Fibroblast of the aortic adventitia (primary cell): Measurements from ENCODE around the gene ATG12. TPM values are rescaled to one million over a fixed set of nuclear protein-coding genes. Genes with fewer than 3 reads are reported as not detected.
A peak's percentile ranks its signal among the peaks of the same experiment; 100 is the strongest.
"Not testable (repeated sequence)": the region's sequence is repeated elsewhere in the genome, so short reads cannot be mapped to it uniquely, and the experiment has no call there.

Experiments used
- DNase-seq: peaks from one replicate; pipeline ENCODE4 v3.0.0-alpha.2; 2010; ENCODE audit warnings: low read depth
- H3K4me3 ChIP-seq: 2 replicates; pipeline ENCODE4 v1.5.1; 2011; ENCODE audit warnings: low read depth, mild to moderate bottlenecking, control low read depth, low read length, moderate library complexity
- total RNA-seq: library from RNA; depleted of rRNA; stranded (reverse); fragments of >200 nt; gene quantifications from 2 replicates; pipeline ENCODE4 v1.2.3, GENCODE V29; 2012; ENCODE audit warnings: low replicate concordance
- TF ChIP-seq, protein P1 (sequence below): IDR thresholded peaks from 2 replicates; pipeline ENCODE4 v1.5.1; 2011; ENCODE audit warnings: mild to moderate bottlenecking, low read length, control low read depth, inconsistent platforms; ENCODE audit not compliant: insufficient read depth

ATG12 gene
- total RNA-seq, 1 donor: 105 TPM

DNA sequence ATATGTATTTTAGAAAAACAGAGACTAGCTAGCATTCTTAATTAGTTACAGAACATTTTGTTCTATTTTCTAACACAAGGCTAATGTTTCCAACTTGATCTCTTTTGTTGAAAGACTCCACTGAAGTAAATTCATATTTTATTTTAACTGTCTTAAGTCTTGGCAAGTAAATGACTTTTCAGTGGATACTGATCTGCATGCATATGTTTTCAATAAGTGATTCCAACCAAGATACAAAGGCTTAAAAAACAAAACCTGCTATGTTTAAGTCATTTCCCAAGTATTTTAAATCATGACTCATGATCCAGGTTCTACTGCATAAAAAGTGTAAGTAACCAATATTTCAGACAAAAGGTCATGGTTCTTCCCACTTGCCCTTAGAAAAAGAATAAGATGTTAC, 30.6 kb downstream of the ATG12 start:
- H3K4me3 ChIP-seq: no peak overlapping the region
- DNase-seq: peak; percentile 86
- TF ChIP-seq, protein P1, sequence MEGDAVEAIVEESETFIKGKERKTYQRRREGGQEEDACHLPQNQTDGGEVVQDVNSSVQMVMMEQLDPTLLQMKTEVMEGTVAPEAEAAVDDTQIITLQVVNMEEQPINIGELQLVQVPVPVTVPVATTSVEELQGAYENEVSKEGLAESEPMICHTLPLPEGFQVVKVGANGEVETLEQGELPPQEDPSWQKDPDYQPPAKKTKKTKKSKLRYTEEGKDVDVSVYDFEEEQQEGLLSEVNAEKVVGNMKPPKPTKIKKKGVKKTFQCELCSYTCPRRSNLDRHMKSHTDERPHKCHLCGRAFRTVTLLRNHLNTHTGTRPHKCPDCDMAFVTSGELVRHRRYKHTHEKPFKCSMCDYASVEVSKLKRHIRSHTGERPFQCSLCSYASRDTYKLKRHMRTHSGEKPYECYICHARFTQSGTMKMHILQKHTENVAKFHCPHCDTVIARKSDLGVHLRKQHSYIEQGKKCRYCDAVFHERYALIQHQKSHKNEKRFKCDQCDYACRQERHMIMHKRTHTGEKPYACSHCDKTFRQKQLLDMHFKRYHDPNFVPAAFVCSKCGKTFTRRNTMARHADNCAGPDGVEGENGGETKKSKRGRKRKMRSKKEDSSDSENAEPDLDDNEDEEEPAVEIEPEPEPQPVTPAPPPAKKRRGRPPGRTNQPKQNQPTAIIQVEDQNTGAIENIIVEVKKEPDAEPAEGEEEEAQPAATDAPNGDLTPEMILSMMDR: no peak

DNA sequence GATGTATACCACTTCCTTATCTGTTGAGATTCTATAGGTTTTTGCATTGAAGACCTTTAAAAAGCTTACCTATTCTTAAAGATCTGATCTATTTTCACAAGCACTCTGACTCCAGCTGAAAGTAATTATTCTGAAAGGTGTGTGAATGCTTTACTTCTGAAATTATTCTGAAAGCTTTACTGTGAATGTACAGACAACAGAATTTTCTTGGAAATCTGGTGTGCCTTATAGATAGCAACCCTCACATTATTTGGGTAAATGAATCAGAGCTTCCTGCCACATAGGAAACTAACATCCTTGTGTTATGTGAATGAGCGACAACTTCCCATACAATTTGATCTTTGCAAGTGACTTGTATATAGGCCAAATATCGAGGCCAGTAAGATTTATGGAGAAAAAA, 31.4 kb downstream of the ATG12 start:
- TF ChIP-seq, protein P1: no peak
- DNase-seq: no peak
- H3K4me3 ChIP-seq: no peak overlapping the region

DNA sequence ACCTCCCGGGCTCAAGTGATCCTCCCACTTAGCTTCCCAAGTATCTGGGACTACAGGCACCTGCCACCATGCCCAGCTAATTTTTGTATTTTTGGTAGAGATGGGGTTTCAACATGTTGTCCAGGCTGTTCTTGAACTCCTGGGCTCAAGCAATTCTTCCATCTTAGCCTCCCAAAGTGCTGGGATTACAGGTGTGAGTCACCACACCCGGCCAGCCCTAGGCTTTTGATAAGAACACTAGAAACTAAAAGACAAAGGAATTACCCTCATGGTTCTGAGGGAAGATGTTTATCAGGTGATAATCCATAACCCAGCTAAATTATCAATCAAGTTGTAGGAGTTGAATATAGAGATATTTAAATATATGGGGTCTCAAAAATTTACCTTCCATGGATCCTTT, 33.3 kb downstream of the ATG12 start:
- not testable (repeated sequence) for DNase-seq, H3K4me3 ChIP-seq

DNA sequence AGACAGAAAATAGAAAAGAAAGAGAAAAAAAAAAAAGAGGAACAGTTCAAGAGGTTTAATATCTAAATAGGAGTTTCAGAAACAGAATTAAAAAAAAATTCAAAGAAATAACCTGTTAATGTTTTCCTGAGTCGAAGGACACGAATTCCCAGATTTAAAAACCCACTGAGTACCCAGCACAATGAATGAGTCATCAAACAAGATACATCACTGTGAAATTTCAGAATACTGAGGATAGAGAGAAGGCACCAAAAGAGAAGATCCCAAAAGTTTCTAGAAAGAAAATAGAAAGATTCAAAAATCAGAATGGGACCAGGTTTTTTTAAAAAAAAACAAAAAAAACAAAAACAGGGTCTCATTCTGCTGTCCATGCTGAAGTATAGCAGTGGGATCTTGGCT, 33.7 kb downstream of the ATG12 start:
- no peak for DNase-seq
- H3K4me3 ChIP-seq: no peak overlapping the region
- TF ChIP-seq, protein P1: no peak

DNA sequence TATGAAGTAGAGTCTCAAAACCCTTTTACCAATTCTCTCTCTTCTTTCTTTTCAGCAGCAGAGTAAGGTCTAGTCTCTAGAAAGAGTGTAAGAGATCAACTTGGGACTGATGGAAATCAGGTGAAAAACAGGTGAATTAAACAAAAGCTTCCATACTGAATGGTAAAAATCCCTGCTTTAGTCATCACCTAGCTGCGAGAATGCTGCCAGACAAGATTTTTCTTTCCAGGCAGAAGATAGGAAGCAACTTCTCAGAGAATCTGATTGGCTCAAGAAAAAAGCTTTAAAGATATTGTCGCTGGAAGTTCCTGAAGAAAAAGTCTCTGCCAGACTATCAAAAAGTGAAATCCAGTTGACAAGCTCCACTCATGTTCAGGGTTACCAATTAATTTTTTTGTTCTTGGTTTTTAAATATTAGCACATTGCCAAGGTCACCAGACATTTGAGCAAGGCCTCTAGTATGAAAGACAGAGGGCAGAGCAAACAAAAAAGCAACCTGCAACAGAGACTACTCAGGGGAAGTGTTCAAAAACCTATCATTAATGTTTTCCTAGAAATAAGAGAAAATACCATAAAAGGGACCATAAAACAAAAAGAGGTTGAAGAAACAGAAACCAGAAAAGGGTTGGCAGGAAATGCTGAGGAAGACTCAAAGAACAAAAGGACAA, 34.2 kb downstream of the ATG12 start:
- no peak for DNase-seq
- H3K4me3 ChIP-seq: no peak overlapping the region
- TF ChIP-seq, protein P1: no peak

DNA sequence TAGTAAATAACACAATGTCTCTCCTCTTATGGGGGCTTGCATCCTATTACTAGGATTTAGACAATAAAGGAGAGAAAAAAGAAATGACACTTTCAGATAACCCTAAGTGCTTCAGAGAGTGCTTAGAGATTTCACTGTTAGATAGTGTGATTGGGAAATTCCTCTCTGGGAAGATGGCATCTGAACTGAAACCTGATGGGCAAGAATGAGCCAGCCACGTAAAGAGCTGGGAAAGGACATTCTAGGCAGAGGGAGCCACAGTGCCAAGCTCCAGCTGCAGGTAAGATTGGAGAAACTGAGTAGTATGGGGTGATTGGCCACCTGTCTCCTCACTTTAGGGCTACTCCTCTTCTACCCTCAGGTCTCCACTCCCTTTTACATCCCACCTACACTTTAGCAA, 39.4 kb downstream of the ATG12 start:
- no peak for DNase-seq
- no peak overlapping the region for H3K4me3 ChIP-seq
- TF ChIP-seq, protein P1: no peak

DNA sequence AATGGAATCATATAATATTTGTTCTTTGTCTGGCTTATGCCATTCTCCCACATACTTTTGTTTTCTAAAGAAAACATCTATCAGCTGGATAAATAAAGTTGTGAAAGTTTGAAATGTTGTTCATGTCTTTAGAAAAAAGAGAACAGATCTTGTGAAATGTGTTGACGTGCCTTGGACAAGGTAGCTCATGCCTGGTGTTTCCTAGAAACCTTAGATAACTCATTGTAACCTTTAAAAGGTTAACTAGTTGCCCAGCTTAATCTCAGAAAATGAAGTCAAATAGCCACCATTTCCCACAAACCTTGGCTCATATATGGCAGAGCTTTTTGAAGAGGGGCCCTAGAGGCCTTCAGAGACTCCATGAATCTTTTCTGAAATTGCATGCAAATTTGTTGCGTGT, 40.2 kb downstream of the ATG12 start:
- no peak overlapping the region for H3K4me3 ChIP-seq
- TF ChIP-seq, protein P1: no peak
- no peak for DNase-seq
